CD4-positive, alpha-beta T cell treated with Interleukin-2 at 100 ng/mL for 4 hours (primary cell): ENCODE measurements around the gene SYK.

Experiments used
- DNase-seq: peaks from one replicate; pipeline ENCODE4 v3.0.0-alpha.2; 2020; ENCODE audit warnings: low spot score

Gene SYK

GRCh38 chr9:90946982-90947381, 145.4 kb downstream of the SYK start:
- no peak for DNase-seq
